CD4-positive, alpha-beta T cell treated with Interferon alpha-2 for 1 hour (primary cell): ENCODE measurements around the gene SLCO2B1.

Source experiments
- DNase-seq, 2 donors: peaks; one replicate each; pipeline ENCODE4 v3.0.0-alpha.2; 2020 to 2022

Gene SLCO2B1

DNA sequence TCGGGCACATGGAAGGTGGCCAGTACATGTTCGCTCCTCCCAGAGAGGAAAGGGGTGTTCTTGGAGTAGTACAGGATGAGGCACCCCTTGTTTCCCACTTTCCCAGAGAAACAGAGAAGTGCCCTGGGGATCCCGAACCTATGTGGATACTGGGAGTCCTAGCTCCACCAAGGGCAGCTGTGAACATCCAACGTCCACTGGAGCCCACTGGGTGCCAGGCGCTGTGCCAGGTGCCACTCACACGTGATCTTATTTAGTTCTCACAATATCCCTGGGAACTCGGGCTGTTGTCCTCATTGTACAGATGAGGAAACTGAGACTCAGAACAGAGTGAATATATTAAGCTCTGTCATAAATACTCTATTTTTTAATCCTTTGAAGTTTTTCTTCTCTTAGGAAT lies 12.0 kb downstream of the SLCO2B1 start:
- no peak for DNase-seq

DNA sequence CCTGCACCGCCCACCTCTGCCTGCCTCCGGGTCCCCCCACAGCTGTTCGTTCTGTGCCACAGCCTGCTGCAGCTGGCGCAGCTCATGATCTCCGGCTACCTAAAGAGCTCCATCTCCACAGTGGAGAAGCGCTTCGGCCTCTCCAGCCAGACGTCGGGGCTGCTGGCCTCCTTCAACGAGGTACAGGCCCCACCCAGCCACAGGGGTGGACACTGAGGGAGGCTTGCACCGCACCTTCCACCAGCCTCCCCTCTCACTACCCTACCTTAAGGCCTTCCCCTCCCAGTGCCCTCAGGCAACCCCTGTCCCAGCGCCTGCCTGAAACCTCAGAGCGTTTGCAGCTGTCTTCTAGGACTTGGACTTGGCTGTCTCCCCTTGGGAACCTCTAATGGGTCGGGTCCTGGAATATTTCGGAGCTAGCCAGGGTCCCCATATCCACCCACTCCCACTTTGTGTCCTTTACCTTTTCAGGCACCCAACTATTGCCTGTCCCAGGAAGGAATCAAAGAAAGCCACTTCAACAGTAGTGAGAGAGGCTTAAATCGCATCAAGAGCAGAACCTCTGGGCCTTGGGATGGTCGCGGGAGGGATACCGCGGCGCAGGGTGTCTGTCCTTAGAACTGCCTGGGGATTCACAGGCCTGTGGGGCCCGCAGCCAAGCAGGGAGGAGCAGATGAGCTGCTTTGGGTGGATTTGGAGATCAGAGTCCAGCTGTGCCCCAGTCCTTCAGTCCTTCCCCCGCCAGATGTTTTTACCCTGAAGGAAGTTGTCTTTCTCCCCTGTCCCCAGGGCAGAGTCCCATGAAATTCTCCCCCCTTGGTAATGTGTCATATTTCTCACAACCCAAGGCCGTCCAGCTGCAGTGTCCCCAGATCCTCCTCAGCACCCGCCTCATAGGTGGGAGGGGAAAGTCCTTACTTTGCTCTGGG lies 13.3 kb downstream of the SLCO2B1 start:
- no peak for DNase-seq

DNA sequence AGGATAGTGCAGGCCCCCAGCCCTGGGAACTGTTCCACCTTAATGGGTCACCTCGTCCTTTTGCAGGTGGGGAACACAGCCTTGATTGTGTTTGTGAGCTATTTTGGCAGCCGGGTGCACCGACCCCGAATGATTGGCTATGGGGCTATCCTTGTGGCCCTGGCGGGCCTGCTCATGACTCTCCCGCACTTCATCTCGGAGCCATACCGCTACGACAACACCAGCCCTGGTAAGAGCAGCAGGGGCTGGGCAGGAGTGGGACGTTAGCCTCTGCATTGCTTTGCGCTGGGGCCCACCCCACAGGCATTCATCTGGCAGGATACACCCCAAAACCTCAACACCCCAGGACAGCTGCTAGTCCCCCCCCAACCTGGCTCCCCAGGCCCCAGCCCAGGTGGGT lies 14.8 kb downstream of the SLCO2B1 start:
- no peak for DNase-seq

DNA sequence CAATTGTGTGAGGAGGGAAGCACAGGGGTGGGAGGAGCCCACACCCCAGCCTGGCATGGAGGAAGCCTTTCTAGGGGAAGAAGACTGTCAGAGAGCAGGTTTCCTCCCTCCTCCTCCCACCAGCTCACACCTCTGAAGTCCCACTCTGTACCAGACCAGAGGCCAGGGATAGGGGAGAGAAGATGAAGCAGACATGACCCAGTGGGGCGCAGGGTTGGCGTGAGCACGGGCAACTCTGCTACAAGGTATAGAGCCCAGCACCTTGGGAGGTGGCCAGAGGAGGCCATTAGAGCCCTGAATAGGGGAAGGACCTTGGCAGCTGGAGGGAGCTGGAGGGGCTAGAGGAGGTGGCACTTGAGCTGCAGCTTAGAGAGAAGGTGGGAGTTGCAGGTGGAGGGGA lies 15.9 kb downstream of the SLCO2B1 start:
- DNase-seq = no peak

DNA sequence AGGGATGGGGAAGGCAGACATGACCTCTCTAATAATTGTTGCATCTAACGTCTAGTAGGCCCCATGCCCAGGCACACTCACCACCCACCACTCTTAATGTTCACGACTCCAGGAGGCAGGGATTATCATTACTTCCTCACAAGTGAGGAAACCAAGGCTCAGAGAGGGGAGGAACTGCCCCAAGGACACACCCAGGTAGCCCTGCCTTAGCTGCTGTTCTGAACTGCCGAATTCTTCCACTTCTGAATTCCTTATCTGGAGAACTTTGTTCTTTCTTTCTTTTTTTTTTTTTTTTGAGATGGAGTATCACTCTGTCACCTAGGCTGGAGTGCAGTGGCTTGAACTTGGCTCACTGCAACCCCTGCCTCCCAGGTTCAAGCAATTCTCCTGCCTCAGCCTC lies 16.7 kb downstream of the SLCO2B1 start:
- DNase-seq = no peak

DNA sequence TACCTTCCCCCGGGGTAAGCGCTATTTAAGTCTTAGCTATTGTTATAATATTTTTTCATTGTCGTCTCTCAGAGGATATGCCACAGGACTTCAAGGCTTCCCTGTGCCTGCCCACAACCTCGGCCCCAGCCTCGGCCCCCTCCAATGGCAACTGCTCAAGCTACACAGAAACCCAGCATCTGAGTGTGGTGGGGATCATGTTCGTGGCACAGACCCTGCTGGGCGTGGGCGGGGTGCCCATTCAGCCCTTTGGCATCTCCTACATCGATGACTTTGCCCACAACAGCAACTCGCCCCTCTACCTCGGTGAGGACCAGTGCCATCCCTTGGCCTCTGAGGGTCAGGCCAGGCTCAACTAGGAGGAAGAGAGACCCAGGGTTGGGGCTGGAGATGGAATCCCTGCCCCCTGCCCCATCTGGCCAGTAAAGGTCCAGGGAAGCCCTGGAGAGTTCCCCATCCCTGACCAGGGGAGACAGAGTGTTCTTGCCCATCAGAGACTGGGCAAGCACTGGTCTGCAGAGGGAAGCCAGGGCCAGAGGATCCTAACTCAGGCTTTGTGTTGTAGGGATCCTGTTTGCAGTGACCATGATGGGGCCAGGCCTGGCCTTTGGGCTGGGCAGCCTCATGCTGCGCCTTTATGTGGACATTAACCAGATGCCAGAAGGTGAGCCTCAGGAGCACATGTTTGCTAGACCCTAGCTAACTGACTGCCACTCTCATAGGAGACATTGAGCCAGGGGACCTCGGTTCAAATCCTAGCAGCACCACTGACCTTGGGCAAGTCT lies 18.4 kb downstream of the SLCO2B1 start:
- no peak for DNase-seq

DNA sequence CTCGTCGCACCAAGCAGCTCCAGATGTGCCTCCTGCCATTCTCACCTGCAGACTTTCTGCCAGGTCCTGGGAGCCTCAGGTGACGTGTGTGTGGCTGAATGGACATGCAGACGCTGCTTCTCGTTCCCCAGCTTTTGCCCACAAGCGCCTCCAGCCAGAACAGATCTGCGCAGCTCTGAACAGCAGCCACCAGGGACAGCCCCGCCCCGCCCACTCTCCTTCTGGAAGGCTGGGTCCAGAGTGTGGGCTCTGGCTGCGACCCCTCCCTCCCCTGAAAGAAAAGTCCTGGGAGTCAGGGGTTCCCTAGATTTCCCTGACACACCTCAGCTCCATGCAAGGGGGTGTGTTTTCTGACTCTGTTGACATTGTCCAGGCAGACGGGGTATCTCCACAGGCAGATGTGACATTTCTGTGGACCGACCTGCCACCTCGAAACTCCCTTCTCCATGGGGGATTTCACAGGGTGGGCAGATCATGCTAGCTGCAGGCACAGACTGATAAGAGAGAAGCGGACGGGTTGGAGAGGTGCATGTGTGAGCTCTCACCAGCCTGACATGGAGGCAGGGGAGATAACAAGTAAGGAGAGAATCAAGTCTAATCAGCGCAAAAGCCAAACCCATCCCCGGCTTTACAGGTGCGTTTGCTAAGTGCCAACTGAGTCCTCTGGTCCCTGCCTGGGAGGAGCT lies 19.8 kb downstream of the SLCO2B1 start:
- no peak for DNase-seq

DNA sequence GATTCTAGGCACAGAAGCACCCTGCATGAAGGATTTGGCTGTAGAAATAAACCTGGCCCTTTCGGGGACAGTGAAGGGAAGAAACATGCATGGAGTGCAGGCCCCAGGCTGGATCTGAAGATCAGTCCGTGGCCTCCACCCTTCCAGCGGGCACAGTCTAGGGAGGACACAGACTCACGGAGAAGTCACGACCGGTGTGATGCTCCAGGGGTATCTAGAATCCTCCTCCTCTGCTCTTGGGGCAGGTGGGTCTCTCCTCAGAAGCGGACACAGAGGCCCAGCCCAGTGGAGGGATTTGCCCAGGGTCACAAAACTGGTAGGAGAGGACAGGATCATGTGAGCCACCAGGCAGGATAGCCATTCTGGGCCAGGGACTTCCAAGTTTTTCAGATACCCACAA lies 22.4 kb downstream of the SLCO2B1 start:
- no peak for DNase-seq

DNA sequence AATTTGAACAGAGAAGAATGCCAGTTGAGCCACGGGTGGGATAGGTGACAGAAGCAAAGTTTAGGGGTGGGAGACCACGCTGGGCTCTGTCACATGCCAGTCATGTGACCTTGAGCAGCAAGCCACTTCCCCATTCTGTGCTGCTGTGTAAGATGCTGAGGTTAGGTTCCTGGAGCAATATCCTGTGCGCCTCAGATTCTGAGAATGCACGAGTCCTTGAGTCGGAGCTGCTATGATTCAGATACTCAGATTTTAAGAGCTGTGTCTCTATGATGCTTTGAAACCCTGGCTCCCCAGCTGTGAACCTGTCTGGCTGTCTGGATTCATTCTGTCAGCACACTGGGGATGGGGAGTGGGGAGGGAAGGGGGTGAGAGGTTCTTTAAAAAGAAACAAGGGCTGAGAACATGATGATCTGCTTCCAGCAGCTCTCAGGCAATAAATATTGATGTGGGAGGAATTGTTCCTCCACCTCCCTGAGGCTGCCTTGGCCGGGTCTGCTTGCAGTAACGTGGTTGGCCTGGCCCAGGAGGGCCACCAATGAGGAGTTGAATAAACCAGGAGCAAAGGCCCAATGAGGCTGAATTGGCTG lies 24.0 kb downstream of the SLCO2B1 start:
- peak; percentile 1 to 55 for DNase-seq

DNA sequence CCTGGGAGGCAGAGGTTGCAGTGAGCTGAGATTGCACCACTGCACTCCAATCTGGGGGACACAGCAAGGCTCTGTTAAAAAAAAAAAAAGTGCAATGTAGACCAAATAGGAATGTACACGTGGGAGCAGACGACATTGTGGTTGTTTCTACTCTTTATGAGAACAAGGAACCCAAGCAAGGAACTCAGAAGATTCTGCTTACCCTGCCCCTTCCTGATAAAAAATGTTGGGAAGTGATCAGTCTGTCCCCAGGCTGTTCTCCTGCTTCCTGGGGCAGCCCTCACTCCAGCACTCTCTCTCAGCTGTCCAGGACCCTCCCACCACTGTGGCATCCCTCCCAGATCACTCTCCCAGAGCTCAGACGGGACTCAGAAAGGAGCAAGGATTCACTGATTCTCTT lies 31.8 kb downstream of the SLCO2B1 start:
- DNase-seq = no peak

DNA sequence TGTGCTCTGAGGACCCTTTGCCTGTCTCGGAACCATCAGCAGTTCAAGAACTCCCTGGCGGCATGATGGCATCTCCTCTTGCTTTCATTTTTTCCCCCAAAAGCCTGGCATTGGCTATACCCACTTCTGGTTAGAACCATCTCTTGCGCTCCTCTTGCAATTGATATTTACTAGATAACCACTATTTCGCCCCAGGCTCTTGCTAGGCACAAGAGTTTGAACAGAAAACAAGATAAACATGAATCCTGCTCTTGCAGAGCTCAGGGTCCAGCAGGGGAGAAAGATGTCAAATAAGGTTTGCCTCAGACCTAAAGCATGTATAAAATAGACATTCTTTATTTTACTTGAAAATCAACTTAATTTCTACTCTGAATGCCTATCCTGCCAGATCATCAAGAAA lies 33.1 kb downstream of the SLCO2B1 start:
- DNase-seq = no peak

DNA sequence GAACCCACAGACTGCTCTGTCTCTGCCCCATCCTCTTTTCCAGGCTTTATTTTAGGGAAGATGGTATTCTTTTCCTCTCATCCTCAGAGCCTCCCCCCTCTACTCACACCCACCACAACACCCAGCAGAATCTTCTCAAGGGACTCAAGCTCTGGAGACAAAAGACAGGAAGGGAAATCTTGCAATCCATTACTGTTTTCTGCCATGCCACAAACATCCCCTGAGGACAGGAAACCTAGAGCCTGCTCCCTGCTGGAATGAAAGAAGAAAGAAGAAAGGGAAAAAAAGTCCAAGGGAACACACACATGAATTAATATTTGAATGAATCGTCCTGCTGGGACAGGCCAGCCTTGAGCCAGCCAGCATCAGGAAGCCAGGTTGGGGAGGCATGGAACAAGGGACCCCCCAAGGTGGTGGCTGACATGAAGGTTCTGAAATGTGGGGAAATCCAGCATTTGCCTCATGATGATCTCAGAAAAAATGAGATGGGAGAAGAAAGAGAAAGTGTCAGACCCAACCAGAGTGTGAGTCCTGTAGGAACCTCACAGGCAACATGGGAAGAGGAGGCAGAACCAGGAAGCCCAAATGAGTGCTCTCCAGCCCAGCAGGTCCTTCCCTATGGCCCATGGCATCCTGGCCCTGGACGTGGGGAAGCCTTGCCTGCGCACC lies 34.0 kb downstream of the SLCO2B1 start:
- no peak for DNase-seq

DNA sequence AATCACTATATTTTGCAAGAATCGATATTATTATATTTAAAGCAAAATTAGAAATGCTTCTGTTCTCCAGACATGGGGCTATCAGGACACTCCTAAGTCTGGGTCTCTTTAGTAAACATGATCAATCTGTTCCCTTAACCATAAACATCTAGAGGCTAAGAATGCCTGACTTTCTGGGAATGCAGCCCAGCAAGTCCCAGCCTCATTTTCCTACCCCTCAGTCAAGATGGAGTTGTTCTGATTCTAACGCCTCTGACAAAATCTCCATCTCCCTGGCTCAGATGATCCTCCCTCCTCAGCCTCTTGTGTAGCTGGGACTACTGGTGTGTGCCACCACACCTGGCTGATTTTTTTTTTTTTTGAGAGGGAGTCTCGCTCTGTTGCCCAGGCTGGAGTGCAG lies 35.0 kb downstream of the SLCO2B1 start:
- DNase-seq = no peak

DNA sequence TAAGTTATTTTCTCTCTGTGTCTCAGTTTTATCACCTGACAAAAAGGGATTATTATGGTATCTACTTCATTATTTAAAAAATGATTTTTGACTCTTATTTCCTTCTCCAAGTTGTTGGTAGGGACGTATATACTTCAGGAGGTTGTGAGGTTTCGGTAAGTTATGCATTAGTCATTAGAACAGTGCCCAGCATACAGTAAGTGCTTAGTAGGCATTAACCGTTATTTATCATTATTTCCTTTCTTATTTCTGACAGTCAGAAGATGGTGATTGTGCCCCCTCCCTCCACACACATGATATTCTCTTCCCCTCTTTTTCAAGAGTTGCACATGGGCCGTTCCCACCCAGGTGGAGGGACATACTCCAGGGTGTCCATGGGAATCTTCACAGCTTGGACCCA lies 36.1 kb downstream of the SLCO2B1 start:
- no peak for DNase-seq

DNA sequence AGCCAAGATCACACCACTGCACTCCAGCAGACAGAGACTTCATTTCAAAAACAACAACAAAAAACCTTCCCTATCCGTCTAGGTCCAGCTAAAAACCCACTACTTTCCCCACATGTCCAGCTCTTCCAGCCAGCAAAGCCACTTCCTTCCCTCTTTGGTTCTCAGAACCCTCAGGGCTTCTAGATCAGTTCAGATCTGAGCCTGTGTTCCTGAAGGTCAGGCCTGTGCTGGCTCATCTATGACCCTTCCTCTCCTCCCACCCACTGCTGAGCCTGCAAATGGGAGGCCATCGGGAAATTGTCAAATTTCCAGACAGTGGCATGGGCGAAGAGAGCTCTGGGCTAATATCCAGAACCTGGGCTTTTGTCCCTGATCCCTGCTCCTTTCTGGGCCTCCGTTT lies 37.8 kb downstream of the SLCO2B1 start:
- DNase-seq = no peak

DNA sequence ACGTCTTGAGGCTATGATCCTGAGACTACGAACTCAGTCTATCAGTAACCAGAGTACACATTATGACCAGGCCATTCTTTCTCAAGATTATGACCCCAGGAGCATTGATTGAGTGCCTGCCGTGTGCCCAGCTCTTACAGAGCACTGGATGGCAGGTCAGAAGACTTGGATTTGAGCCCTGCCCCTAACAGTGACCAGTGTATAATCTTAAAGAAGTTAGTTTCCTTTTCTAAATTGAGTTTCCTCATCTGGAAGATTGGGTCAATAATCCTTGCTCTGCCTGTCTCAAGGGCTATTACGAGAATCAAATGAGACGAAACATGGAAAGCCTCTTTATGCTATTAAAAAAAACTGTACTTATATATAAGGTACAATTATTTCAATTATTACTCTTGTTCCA lies 38.2 kb downstream of the SLCO2B1 start:
- DNase-seq = no peak

DNA sequence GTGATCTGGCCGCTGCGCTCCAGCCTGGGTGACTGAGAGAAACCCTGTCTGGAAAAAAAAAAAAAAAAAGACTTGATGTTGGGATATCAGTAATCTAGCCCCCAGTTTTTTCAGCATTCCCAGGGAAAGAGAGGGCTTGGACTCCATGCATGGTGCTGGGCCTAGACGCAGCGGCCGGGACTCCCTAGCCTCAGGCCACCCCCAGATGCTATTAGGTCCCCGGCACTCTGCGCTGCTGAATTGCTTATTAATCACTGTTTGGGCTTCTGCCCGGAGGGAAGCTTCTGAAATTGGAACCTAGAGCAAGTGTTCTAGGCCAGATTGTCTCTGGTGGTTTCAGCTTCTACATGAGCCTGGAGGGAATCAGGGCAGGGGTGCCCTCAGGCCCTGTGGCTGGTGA lies 39.0 kb downstream of the SLCO2B1 start:
- DNase-seq = no peak

DNA sequence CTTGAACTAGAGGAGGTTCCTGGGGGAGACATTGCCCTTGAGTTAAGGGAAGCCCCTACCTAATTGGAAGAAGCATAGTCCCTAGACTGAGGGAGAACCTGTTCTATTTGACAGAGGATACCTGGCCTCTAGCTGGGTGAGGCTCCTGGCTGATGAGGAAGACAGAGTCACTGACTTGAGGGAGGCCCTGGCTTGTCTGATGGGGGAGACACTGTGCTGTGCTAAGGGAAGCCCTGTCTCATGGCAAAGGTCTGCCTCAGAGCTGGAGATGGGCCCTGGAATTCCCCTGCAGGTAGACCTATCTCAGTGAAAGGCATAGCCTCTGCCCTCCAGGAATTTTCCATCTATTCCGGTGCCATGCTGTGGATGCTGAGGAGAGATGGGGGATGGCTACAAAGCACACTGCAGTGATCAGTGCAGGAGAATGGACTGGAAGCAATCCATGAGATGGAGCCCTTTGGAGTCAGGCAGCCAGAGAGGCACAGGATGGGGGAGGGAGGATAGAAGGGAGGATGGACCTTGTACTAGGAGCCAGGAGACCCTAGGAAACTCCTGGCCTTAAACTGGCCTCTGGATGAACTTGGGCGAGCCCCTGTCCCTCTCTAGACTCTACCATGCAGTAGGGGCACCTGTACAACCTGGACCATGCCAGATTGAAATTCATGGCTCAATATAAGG lies 39.9 kb downstream of the SLCO2B1 start:
- no peak for DNase-seq

DNA sequence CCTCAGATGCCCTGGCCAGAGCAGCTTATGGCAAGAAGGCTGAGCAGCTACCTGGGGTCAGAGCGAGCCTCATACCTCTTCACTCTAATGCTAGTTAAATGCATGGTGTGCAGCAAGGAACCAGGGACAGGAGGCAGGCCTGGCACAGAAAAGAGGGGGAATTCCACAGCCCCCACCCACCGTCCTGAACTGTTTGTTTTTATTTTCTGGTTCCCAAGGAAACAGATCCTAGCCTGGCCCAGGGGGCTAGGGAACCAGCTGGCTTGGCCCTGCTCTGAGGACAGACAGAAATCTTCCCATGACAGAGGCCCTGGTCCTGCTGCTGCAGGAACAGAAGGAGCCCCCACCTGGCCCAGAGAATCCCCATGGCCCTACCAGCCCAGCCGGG lies 40.4 kb downstream of the SLCO2B1 start:
- DNase-seq = no peak

DNA sequence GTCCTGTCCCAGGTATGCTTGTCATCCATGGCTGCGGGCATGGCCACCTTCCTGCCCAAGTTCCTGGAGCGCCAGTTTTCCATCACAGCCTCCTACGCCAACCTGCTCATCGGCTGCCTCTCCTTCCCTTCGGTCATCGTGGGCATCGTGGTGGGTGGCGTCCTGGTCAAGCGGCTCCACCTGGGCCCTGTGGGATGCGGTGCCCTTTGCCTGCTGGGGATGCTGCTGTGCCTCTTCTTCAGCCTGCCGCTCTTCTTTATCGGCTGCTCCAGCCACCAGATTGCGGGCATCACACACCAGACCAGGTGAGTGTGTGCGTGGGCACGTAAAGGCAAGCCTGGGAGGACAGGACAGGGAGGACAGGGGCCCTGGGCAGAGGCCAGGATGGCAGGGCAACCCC lies 42.4 kb downstream of the SLCO2B1 start:
- no peak for DNase-seq

DNA sequence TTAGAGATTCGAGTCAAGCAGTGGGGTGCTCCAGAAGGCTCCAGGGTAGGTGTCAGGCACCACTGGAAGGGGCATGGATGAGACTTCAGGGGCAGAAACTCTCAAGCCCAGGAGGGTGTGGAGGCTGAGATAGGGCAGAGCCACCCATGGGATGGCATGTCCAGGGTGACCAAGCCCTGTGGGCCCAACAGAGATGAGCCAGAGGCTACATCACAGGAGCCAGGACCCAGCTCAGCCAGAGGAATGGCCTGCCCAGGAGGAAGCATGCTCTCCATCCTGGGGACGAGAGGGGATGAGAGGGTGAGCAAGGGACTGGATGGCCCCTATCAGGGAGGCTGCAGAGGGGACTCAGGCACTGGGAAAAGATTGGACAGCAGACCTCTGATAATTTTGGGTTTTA lies 42.8 kb downstream of the SLCO2B1 start:
- DNase-seq = no peak

DNA sequence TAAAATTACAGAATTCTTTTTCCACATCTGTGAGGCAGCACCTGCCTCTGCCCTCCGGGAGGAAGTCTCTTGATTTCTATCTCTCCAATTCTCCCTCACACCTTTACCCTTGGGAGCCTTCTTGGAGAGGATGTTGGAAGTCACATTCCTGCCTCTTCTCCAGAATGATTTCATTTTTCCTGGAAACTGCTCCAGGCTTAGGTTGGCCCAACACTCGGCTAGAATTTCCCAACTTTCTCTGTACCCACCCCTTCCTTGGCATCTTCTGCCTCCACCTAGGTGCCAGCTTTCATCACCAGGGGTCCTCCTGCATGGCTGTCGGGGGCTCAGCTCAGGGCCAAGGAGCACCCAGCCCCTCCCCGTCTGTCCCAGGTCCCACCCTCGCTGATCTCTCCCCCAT lies 43.2 kb downstream of the SLCO2B1 start:
- DNase-seq = no peak
